GM18507 (cell line): ENCODE measurements around the gene NELFA.
"Not testable (repeated sequence)": the region's sequence is repeated elsewhere in the genome, so short reads cannot be mapped to it uniquely, and the experiment has no call there.

ENCODE experiments used
- DNase-seq: peaks from one replicate; pipeline ENCODE4 v3.0.0; 2011; ENCODE audit warnings: low read depth; ENCODE audit not compliant: insufficient read length; ENCODE audit errors: extremely low spot score
- FAIRE-seq: peaks from 2 replicates; lab custom pipeline; 2011; peaks lifted over from hg19 to GRCh38; lab: Jason Lieb, UNC

The NELFA gene

GRCh38 chr4:1998296-1998695 is 10.5 kb downstream of the NELFA start:
- DNase-seq, result no peak
- no peak for FAIRE-seq

GRCh38 chr4:1997712-1998111 is 11.1 kb downstream of the NELFA start:
- no peak for FAIRE-seq
- no peak for DNase-seq

- FAIRE-seq, result no peak
- no peak for DNase-seq
Measured at GRCh38 chr4:1996866-1997611, 11.7 kb downstream of the NELFA start.

- no peak for FAIRE-seq
- no peak for DNase-seq
Measured at GRCh38 chr4:1994938-1995337, 13.8 kb downstream of the NELFA start.

GRCh38 chr4:1993718-1994516 is 14.9 kb downstream of the NELFA start:
- FAIRE-seq, result not testable (repeated sequence)

GRCh38 chr4:1993169-1993516 is 15.6 kb downstream of the NELFA start:
- FAIRE-seq, result no peak
- DNase-seq, result no peak

More at GRCh38 chr4:1993718-1994516, 14.9 kb downstream of the NELFA start:
- DNase-seq, result not testable (repeated sequence)

- no peak for DNase-seq
- no peak for FAIRE-seq
Measured at GRCh38 chr4:1992468-1993168, 16.2 kb downstream of the NELFA start.

- no peak for DNase-seq
- no peak for FAIRE-seq
Measured at GRCh38 chr4:1991596-1992434, 17.0 kb downstream of the NELFA start.

GRCh38 chr4:1991087-1991486 is 17.7 kb downstream of the NELFA start:
- DNase-seq, result no peak
- FAIRE-seq, result no peak

GRCh38 chr4:1990676-1991075 is 18.1 kb downstream of the NELFA start:
- DNase-seq (no peak), FAIRE-seq (no peak)

- DNase-seq (no peak), FAIRE-seq (no peak)
Measured at GRCh38 chr4:1990348-1990645, 18.5 kb downstream of the NELFA start.

GRCh38 chr4:1989533-1990347 is 19.0 kb downstream of the NELFA start:
- no peak for DNase-seq
- FAIRE-seq, result no peak

GRCh38 chr4:1988327-1988724 is 20.4 kb downstream of the NELFA start:
- DNase-seq, result no peak
- FAIRE-seq, result no peak

- FAIRE-seq (no peak), DNase-seq (no peak)
Measured at GRCh38 chr4:1987721-1988326, 20.9 kb downstream of the NELFA start.

- FAIRE-seq, result no peak
Measured at GRCh38 chr4:1987296-1987695, 21.5 kb downstream of the NELFA start.

GRCh38 chr4:1986578-1987210 is 22.1 kb downstream of the NELFA start:
- DNase-seq (no peak), FAIRE-seq (no peak)

More at GRCh38 chr4:1987296-1987695, 21.5 kb downstream of the NELFA start:
- no peak for DNase-seq

GRCh38 chr4:1985780-1986577 is 22.8 kb downstream of the NELFA start:
- no peak for FAIRE-seq
- DNase-seq, result no peak
